Measurements from ENCODE around the gene PLPP1. TPM values are rescaled to one million over a fixed set of nuclear protein-coding genes. Genes with fewer than 3 reads are reported as not detected.

PLPP1 gene
- total RNA-seq (2016; rRNA removed; fragmentation: Illumina TruSeq; extraction: Trizol) (5.2 and 7.3 TPM in 2 replicates), polyA plus RNA-seq (2011; rRNA removed) (12.1 and 13.3 TPM in 2 replicates), polyA minus RNA-seq (2011; rRNA and poly(A)+ RNA removed; ENCODE audit: low replicate concordance) (9.0 and 9.6 TPM in 2 replicates), Bru-seq, nascent RNA (percentile 55 among the genes with signal in this experiment), BruChase-seq, experiment 1, labeled RNA remaining after a 6-hour chase (percentile 50 among the genes with signal in this experiment), BruChase-seq, experiment 2, labeled RNA remaining after a 2-hour chase (percentile 51 among the genes with signal in this experiment)
- total RNA-seq (2016; cell fraction: cytosol; rRNA removed; fragmentation: Illumina TruSeq; extraction: Trizol; ENCODE audit: low read depth), result 5.0 and 6.0 TPM in 2 replicates
- total RNA-seq (2016; cell fraction: insoluble cytoplasmic fraction; rRNA removed; fragmentation: Illumina TruSeq; extraction: Trizol), result 4.9 and 6.7 TPM in 2 replicates
- total RNA-seq (2016; cell fraction: membrane; rRNA removed; fragmentation: Illumina TruSeq; extraction: Trizol), result 5.1 and 5.2 TPM in 2 replicates
- 6.7 and 7.7 TPM in 2 replicates for total RNA-seq (2016; cell fraction: nucleus; rRNA removed; fragmentation: Illumina TruSeq; extraction: Trizol)
- polyA plus RNA-seq (2011; cell fraction: cytosol; rRNA removed), result 10.1 and 15.8 TPM in 2 replicates
- polyA plus RNA-seq (2011; cell fraction: nucleus; rRNA removed), result 4.3 and 6.7 TPM in 2 replicates
- polyA plus RNA-seq (2012), result 6.0 and 7.3 TPM in 2 replicates
- 3.4 and 4.9 TPM in 2 replicates for polyA plus RNA-seq (2016; cell fraction: cytosol; fragmentation: Illumina TruSeq; extraction: Trizol; ENCODE audit: low read depth)
- polyA plus RNA-seq (2016; cell fraction: insoluble cytoplasmic fraction; fragmentation: Illumina TruSeq; extraction: Trizol; ENCODE audit: low read depth), result 6.3 and 7.1 TPM in 2 replicates
- 3.3 and 4.3 TPM in 2 replicates for polyA plus RNA-seq (2016; cell fraction: membrane; fragmentation: Illumina TruSeq; extraction: Trizol; ENCODE audit: low read depth)
- polyA plus RNA-seq (2016; cell fraction: nucleus; fragmentation: Illumina TruSeq; extraction: Trizol; ENCODE audit: insufficient read depth, low read depth), result 10.3 and 13.9 TPM in 2 replicates
- 8.2 and 9.3 TPM in 2 replicates for polyA minus RNA-seq (2011; cell fraction: cytosol; rRNA and poly(A)+ RNA removed)
- polyA minus RNA-seq (2011; cell fraction: nucleus; rRNA and poly(A)+ RNA removed), result 7.9 and 9.8 TPM in 2 replicates
- long read RNA-seq, experiment 1, transcript PLPP1-202 (6 exons, 1,597 nt), result major isoform, 21 of 26 reads
- long read RNA-seq, experiment 1, partial matches to known transcripts, result 1 of 26 reads
- long read RNA-seq, experiment 1, other reads (novel, unspliced or antisense), result 3 of 26 reads
- long read RNA-seq, experiment 2, transcript PLPP1-202 (6 exons, 1,597 nt), result major isoform, 29 of 39 reads
- long read RNA-seq, experiment 2, partial matches to known transcripts, result 6 of 39 reads
- long read RNA-seq, experiment 2, other reads (novel, unspliced or antisense), result 3 of 39 reads

GRCh38 chr5:55534436-55535198 lies at the start of gene PLPP1:
Gene PLPP1 (minus strand): TSS chr5:55534964. CDS start chr5:55534629, 335 bp downstream.
- Histone ChIP-seq H3K27ac (ENCODE audit: extremely low read length, insufficient read depth, low read length) (peak within 1 kb of the TSS; percentile 64), H3K36me3 (replicated peaks in 1 of 2; ENCODE audit: control insufficient read depth in 1 of 2, insufficient read depth in 2 of 2, low read length in 2 of 2) (no peaks in the 10 kb centered on the region), H3K4me3 (replicated peaks in 1 of 3; ENCODE audit: insufficient read depth in 1 of 3, low read depth in 2 of 3, low read length in 3 of 3) (peak within 1 kb of the TSS; percentile 81 to 95 (median 89)), H3K9ac (ENCODE audit: insufficient read depth, low read depth, low read length) (peak within 1 kb of the TSS; percentile 65), H2AFZ (ENCODE audit: low read length) (peak within 1 kb of the TSS; percentile 72), H3K4me2 (ENCODE audit: low read depth, low read length) (peak within 1 kb of the TSS; percentile 89), H3K4me1 (ENCODE audit: insufficient read depth, low read length) (peaks cover 24% of the 10 kb centered on the region), H3K27me3 (ENCODE audit: control insufficient read depth in 1 of 2, insufficient read depth in 2 of 2, low read length in 2 of 2) (no peaks in the 10 kb centered on the region), H3K9me3 (ENCODE audit: low read length) (no peaks in the 10 kb centered on the region), H4K20me1 (ENCODE audit: insufficient read depth, low read length) (no peaks in the 10 kb centered on the region), H3K79me2 (ENCODE audit: insufficient read depth, low read length) (peaks cover 2% of the 10 kb centered on the region)
- POLR2A ChIA-PET, result interaction anchor here (0.8 to 1.2 kb wide), 4 partner anchors 13 to 227 kb away, joined by 3 to 4 read pairs (median 4); partner anchors contain the start of genes DHX29 and MTREX
- 3% methylated on average over 6 of the region's 91 CpGs for WGBS (ENCODE audit: low lambda C conversion rate)
- intact Hi-C loops (cut with micrococcal nuclease; ENCODE audit: unreplicated experiment), result loop anchor here (1.0 kb wide), 1 partner anchor 13 kb away; no protein-coding TSS in a partner anchor
- CTCF ChIA-PET (ENCODE audit: low intra/inter-chr PET ratio, low total read pairs), result no interaction called here
- FAIRE-seq (no peak), DNase-seq (ENCODE audit: low spot score) (peak; percentile 65), ATAC-seq (peak; percentile 92)
- no TSS peak for BruUV-seq (replicated peaks)
- in situ Hi-C loops (cut with HindIII; ENCODE audit: extremely low pct_ligation_motif_present, low pct_unique_long_range_greater_than_20kb), result no loop called here
- TF ChIP-seq NFAT5 (CRISPR knock-in tag; IDR thresholded peaks at IDR 0.05) (peak; percentile 74; the same call in 1 of the 2 replicates), ZNF780A (CRISPR knock-in tag; IDR thresholded peaks at IDR 0.05) (no peak), ZNF280D (CRISPR knock-in tag; IDR thresholded peaks at IDR 0.05) (no peak), DMAP1 (CRISPR knock-in tag; IDR thresholded peaks at IDR 0.05) (peak; percentile 67), CBFB (CRISPR knock-in tag; IDR thresholded peaks at IDR 0.05) (0 out of 2 replicates have a peak, but pooled peaks have one; percentile 60), ZNF296 (CRISPR knock-in tag; conservative IDR thresholded peaks at IDR 0.05) (no peak), ATAD3A (CRISPR knock-in tag; IDR thresholded peaks at IDR 0.05) (no peak), SMC3 (IDR thresholded peaks at IDR 0.05; ENCODE audit: low read length) (no peak), MXD4 (CRISPR knock-in tag; IDR thresholded peaks at IDR 0.05) (peak; percentile 15; the same call in 1 of the 2 replicates)

Measured in HepG2 (cell line).